Astrocyte of the hippocampus (primary cell): Measurements from ENCODE around the gene HOXA10.
A peak's percentile ranks its signal among the peaks of the same experiment; 100 is the strongest.

Experiments used
- DNase-seq: peaks from one replicate; pipeline ENCODE4 v3.0.0; 2011; ENCODE audit warnings: low read depth, low spot score

The HOXA10 gene

DNA sequence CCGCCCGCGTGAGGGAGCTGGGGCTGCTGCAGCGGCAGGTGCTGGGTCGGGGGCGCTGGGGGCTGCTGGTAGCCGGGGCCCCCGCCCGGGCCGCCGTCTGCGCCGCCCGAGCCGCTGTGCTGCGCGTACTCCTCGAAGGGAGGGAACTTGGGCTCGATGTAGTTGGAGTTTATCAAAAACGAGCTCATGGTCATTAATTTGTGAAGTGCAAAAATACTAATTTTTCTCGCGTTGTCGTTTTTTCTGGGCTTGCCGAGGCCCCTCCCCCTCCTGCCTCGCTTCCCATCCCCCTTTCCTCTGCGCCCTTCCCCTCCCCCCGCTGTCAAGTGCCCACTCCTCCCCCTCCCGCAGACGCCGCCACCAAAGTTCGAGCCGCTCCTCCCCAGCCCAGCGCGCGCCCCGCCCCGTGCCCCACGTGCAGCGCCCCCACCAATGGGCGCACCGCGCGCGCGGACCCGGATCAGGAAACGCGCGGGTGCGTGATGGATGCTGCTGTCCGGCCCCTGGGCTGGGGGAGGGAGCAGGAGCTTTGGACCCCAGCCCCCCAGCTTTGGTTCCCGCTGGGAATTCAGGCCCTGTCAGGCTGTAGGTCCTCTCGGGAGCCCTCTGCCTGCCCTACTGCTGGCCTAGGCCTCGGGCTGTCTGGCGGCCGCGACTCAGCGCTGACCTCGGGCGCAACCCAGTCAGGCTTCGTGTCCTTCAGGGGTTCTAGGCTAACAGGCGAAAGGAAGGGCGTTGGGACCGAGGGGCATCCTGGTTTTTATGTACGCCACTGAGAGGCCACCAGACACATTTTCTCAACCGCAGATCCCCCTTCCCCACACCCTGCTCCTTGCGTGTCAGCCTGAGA is 43.4 kb downstream of the HOXA10 start, which contains the start of gene HOXA4:
Gene HOXA4 (minus strand): TSS at position 218 of the 850 bp plus-strand sequence. CDS start 24 bp downstream, at position 194.
- DNase-seq: peak; percentile 52

DNA sequence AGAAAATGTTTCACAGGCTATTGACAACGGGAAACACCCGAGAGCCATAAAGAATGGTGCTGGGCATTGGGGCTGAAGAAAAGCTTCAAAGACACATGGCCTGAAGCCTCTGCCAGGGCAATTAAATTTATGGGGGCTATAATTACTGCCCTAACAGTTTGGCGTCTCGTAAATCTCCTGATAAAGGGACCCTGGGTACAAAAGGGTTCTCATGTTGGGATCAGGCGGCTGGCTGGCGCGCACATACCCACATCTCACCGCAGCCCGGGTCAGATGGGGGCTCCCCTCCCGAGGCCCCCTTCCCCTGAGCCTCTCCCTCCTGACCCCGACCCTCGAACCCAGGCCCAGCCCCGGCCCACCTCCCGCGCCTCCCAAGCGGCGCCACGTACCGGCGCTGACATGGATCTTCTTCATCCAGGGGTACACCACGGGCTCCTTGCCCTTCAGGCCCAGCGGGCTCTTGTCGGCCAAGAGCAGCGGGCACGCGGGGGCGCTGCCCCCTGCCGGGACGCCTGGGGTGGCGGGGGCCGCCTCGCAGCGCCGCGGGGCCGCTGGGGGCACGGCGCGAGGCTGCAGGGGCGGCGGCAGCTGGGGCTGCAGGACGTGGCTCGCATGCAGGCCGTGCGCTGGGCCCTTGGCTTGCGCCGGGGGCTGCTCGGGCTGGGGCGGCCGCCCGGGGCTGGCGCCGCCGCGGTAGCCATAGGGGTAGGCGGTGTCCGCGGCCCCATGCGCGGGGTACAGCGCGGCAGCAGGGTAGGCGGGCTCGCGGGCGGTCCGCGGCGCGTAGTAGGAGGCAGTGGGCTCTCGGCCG is 44.2 kb downstream of the HOXA10 start:
- DNase-seq: no peak

DNA sequence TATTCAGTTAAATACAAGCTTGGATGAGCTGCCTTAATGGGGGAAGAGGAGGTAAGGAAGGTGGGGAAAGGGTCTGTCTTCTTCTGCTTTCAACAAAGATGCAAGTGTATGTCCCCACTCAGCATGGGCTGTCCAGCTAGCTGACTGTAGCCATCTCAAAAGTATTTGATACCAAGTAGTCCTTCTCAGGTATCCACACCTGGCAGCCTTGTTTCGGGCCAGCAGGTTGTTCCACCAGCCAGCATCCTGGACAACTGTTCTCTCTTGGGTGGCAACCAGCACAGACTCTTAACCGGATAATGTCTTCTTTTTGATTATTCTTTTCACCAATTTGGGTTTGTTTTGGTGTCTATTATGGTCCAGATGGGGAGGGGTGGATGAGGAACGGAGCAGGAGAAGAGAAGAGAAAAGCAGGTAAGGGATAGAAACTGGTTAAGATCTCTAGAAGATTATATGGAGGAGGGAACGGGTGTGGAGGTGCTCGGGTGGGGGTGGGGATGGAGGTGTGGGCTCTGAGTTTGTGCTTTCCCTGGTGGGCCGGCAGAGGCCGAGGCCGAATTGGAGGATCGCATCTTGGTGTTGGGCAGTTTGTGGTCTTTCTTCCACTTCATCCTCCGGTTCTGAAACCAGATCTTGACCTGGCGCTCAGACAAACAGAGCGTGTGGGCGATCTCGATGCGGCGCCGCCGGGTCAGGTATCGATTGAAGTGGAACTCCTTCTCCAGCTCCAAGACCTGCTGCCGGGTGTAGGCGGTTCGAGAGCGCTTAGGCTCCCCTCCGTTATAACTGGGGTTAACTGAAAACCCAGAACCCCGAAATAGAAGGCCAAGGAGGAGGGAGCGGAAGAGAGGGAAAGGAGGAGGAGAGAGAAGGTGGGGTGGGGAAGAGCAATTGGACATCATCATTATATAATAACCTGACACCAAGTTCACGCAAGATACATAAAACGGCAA is 45.1 kb downstream of the HOXA10 start:
- no peak for DNase-seq

DNA sequence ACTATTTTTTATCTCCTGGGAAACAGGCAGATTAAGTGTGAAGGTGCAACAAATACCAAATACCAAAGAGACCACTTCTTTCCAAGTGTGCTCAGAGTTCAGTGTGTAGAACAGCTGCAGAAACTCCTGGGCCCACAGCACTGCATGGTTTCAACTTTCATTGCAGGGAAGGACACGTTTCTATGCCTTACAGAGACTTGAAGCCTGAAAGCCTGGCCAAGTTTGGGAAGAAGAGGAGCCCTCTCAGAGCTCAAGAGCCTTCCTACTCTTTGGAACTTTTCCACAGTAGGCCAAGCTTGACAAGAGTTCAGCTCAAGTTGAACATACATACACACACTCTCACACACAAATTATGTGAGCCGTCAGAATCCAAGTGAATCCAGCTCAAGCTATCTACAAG is 46.1 kb downstream of the HOXA10 start:
- DNase-seq: no peak

DNA sequence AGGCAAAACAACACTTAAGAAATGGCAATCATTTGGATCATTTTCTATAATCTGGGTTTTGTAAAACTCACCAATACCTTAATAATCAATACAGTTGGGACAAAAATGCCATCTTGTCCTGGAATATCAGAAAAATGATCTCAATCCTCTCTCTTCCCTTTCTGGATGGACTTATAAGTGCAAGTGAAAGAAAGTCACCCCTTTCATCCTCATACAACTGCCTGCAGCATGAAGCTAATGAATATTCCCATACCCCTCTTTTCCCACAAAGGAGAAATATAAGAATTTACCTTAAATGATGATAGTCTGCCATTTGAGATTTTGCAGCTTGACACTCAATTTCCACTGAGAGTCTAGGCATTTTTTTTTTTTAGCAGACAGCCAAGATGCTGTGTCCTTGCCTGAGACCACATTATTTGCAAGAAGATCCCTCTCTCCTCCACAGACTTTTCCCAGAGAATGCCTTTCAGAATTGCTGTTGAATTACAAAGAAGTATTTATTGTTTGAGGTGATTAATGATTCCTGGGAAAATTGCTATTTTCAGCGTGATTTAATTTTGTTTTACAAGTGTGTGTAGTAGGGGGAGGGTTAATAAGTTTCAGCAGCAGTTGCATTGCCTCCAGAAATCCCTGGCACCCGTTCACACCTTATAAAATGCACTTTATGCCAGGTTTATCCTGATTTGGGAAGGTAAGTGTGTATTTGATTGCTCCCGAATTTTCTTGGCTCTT is 47.4 kb downstream of the HOXA10 start:
- DNase-seq: no peak

DNA sequence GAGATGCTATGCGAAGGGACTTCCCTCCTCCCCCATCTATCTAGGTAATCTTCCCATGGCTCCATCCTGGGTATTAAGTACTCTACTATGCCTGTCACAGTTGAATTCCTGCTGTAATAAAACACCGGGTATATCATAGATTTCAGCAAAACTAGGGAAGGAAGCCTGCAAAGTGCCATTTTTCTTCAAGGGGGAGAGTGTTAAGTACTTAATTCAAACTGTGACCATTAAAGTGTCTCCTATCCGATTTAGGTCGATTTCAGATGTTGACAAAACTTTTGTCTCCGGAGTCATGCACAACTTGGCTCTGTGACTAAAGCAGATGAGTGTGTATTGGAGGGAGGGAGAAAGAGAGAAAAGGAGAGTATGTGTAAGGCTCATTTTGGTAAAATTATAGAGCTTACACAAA is 48.1 kb downstream of the HOXA10 start:
- no peak for DNase-seq

DNA sequence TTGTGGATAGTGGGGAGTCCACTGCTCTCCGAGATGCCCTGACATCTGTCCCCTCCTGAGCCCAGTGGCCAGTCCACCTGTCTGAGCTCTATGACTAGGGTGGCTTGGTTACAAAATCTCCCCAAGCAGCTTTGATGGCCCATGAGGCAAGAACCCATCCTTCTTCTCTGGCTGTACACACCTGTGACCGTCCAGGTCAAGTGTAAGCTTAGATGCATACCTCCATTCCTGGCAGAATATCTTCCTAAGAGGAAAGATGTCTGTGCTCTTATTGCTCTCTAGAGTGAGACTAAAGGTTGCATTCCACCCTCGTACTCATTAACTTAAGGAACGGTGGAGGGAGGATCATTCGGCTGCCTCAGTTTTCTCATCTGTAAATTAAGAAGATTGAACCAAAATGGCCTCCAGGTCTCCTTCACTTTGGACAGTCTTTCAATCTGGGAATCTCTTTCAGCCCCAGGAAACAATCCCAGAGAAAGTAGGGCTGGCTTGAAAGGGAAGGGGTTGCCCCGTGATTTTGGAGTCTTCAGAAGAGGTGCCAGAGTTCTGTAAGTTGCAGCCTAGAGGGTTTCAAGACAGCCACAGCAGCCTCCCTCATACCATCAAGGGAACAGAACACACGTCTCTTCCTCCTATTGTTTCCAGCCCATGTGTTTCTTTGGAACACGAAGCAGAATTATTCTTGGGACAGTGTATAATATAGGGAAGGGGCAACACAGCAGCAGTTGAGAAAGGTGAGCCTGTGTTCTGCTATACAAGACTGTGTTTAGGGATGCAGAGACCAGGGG is 49.0 kb downstream of the HOXA10 start:
- no peak for DNase-seq

DNA sequence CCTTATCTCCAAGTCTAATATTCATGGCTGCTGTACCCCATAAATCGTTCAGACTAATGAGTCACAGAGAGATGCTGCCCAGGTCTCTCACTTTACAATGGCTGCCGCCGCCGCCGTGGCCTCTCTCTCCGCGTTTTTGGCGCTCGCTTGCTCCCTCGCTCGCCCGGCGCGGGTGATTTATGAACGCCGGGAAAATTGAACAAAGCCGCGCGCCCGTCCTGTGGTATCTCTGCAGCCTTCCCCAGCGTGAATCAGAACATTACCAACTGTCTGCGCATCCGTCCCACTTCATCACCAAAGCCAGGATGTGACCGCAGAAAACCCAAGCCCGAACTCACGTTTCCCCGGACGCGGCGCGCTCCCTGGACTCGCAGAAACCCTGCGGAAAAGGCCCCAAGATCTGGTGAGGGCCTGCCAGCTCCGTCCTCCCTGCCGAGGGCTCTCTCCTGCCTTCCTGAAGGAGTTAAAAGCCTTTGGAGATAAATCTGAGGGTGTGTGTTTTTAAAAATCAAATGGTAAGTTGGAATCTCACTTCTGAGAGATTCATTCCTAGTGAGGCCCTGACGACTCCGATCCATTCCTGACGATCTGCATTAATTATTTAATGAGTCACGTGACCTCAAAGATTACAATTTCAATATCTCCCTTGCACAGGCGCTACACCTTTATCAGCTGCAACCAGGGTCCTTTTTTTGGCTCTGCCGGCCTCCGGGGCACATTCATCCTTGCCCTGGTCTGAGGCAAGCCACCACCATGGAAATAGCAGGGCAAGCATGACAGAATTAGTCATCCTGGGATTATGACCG is 49.8 kb downstream of the HOXA10 start:
- peak; percentile 64 for DNase-seq

DNA sequence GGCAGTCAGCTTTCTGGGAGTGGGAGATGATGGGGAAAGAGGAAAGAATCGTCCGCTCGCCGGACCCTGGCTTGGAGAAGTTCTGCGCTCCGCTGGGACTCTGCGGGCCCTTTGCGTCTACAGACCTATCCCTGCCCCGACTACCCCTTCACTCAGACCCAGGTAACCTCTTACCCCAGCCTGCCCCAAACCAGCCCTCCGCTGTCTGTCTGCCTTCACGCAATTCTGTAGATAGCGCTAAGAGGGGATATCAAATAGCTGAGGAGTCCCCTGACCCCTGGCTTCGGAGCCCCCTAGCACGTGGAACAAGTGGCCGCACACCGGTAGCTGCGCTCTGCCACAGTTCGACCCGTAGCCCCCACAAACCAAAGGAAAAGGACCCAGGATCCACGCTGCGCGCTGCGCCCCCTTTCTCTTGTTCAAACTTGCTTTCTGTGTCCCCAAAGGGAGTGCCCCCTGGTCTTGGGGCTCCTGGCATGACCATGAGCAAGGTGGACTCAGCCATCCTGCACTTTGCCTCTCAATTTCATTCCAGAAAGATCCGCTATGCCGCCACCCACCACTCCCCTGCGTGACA is 50.6 kb downstream of the HOXA10 start:
- no peak for DNase-seq

DNA sequence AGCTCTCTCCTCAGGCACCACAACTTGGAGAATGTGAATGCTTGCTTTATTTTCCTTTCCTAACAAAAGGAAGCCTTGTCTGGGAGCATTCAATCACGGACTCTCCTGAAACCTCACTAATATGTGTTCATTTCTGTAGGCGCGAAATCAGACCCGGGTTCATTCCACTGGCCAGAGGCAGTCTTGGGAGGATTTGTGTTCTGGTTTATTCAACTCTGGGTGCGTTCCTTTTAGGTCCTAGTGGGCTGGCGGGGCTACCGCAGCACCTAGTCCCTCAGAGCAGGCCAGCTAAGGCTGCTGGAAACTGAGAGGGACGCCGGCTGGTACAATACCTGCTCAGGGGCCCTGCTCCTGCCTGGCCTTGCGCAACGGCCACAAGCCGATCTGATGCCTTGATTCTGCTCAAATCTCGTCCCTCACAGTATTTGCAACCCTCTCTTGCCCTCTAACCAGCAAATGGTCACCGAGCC is 51.1 kb downstream of the HOXA10 start:
- no peak for DNase-seq

DNA sequence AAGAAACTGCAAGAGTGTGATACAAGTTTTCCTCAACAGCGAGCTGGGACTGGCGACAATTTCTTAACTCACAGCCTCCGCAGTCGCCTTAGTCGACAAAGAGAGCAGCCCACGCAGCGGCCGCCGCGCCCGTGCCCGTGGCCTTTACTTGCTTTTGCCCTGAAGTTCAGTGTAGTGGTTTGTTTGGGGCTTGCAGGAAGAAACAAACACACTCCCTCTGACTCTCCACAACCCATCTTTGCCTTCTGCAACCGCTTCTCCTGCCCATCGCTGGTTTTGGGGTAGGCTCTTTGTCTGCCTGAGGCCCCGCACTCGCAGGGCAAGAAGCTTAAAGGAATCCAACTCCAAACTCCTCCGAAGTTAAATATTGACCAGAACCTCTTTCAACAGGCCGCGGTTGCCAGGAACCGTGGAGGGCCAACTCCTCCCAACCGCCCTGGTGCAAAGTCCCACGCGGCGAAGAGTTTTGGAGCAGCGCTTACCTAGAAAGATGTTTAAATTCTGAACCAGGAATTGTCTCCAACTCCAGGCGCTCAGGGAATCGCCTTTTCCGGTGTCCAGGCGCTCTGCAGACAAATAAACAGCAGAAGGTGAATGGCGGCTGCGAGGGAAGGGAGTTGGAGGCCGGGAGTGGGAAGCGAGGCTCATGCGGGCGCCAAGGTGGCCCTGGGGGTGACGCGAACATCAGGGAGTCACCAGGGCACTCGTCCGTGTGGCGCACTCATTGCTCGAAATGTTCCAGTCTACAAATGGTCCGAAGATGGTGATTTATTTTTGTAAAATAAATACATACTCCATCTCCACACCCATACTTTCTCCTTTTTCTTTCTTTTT is 51.8 kb downstream of the HOXA10 start:
- no peak for DNase-seq

DNA sequence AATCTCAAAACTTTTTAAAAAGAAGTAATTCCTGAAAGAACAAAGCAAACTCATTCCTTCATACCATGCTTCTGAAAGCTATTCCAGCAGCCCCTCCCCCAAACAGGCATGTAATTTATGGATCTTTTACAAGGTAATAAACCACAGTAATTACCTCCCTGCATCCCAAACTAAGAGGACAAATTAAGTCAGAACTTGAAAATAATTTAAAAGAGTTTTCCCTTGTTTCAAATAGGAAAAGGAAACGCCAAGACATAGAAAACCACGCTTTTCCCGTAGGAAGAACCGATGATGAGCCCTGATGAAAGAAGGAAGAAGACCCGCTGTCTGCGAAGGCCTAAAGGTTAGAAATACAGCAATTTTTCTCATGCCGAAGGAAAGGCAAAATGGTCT is 52.4 kb downstream of the HOXA10 start:
- DNase-seq: no peak
